Adipose tissue (tissue), 3 donors: ENCODE data around the gene GCDH. TPM values are rescaled to one million over a fixed set of nuclear protein-coding genes. Genes with fewer than 3 reads are reported as not detected.
"Not testable (repeated sequence)": the region's sequence is repeated elsewhere in the genome, so short reads cannot be mapped to it uniquely, and the experiment has no call there.

Source experiments
- H3K27ac ChIP-seq: one replicate; pipeline ENCODE4 v1.5.1; 2013; ENCODE audit warnings: low read depth, low read length
- WGBS, 3 donors: extraction: QIAGEN DNeasy Blood & Tissue Kit; methylation state at CpG; one replicate each; pipeline ENCODE4 v1.1.7; 2013; 5-methylcytosine and 5-hydroxymethylcytosine counted together
- polyA plus RNA-seq, 3 donors: library from polyadenylated mRNA; stranded (reverse); fragments of 200-250 nt; gene quantifications; one replicate each; pipeline ENCODE4 v1.2.3, GENCODE V29; 2013
- donor health status: healthy with polysubstance abuse.
- donor health status: Bipolar disorder and iron deficiency.
- donor health status: healthy.

Gene GCDH
- polyA plus RNA-seq, 3 donors, result 27.2 to 73.8 (median 27.3) TPM

- no peak overlapping the region for H3K27ac ChIP-seq
- WGBS, 3 donors, result 69 to 77% (median 73%) methylated on average over 5 of the region's 5 CpGs
Measured at GRCh38 chr19:12888006-12888603, 2.9 kb upstream of the GCDH start.

GRCh38 chr19:12890299-12890786 lies 617 bp upstream of the GCDH start:
- 29 to 37% (median 33%) methylated on average over 10 of the region's 10 CpGs for WGBS, 3 donors

DNA sequence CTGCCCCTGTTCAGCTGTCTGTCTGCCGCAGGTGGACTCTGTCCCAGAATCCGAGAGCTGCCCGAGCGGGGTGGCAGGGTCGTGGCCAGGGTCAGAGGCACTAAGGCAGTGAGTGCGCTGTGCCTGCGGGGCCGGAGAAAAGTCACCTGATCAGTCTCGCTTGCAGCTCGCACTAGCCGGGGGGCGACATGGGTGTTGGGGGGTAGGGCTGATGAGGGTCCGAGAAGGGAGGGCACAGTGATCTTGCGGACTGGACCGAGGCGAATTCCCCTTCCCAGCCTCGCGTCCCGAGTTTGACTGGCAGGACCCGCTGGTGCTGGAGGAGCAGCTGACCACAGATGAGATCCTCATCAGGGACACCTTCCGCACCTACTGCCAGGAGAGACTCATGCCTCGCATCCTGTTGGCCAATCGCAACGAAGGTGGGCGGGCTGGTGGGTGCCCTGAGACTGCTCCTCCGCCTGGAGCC lies 627 bp downstream of the GCDH start:
- H3K27ac ChIP-seq, result no peak overlapping the region
- WGBS, 3 donors, result 5 to 8% (median 7%) methylated on average over 19 to 26 of the region's 26 CpGs

More at GRCh38 chr19:12890299-12890786, 617 bp upstream of the GCDH start:
- not testable (repeated sequence) for H3K27ac ChIP-seq

- WGBS, 3 donors, result 91 to 96% (median 95%) methylated on average over 5 of the region's 5 CpGs
- H3K27ac ChIP-seq, result no peak overlapping the region
Measured at GRCh38 chr19:12893582-12893981, 2.6 kb downstream of the GCDH start.

GRCh38 chr19:12896460-12896859 lies 5.5 kb downstream of the GCDH start:
- 93 to 97% (median 96%) methylated on average over 14 to 17 of the region's 17 CpGs for WGBS, 3 donors
- H3K27ac ChIP-seq, result no peak overlapping the region

- 88 to 93% (median 93%) methylated on average over 10 of the region's 10 CpGs for WGBS, 3 donors
- H3K27ac ChIP-seq, result no peak overlapping the region
Measured at GRCh38 chr19:12899891-12900518, 9.0 kb downstream of the GCDH start.

DNA sequence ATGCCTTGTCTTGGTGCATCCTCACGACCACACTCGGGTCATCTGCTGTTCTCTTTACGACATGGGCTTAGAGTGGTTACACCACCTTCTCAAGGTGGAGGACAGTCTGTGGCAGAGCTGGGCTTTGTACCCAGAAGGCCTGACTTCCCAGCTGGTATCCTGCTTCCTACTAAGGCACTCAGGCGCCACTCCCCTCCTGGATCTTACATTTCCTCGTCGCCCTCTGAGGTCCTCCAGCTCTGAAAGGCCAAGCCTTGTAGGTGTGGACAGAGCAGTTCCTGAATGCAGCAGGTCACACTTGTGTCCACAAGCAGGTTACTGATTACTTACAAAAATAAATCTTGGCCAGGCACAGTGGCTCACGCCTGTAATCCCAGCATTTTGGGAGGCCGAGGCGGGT lies 16.2 kb downstream of the GCDH start:
- 77 to 89% (median 88%) methylated on average over 9 of the region's 9 CpGs for WGBS, 3 donors
- no peak overlapping the region for H3K27ac ChIP-seq

GRCh38 chr19:12912571-12912970 lies 21.6 kb downstream of the GCDH start:
- no peak overlapping the region for H3K27ac ChIP-seq
- 36 to 51% (median 50%) methylated on average over 4 of the region's 4 CpGs for WGBS, 3 donors

DNA sequence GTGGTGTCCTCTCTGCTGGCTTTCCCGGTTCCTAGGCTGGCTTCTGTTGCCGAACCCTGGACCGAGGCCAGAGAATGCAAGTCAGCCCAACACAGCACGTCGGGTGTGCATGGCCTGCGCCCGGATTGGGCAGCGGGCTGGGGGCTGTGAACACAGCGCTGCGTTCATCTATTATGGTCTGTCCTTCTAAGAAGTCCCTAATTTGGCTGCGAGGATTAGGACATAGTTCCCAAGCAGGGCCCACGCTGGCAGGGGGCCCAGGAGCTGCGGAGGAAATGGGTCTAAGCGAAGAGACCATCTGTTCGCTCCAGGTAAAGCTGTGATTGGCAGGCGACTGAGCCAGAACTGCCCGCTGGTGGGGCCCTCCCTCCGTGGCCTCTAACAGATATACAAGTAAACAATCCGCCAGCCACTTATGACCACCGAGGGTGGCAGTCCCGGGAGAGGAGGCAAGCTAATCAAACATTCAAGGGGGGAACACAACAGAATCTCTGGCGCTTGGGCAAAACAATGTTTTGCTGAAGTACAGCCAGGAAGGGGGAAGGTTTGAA lies 22.1 kb downstream of the GCDH start:
- WGBS, 3 donors, result 3 to 9% (median 6%) methylated on average over 22 of the region's 22 CpGs
- peak overlapping the region; percentile 42 for H3K27ac ChIP-seq

DNA sequence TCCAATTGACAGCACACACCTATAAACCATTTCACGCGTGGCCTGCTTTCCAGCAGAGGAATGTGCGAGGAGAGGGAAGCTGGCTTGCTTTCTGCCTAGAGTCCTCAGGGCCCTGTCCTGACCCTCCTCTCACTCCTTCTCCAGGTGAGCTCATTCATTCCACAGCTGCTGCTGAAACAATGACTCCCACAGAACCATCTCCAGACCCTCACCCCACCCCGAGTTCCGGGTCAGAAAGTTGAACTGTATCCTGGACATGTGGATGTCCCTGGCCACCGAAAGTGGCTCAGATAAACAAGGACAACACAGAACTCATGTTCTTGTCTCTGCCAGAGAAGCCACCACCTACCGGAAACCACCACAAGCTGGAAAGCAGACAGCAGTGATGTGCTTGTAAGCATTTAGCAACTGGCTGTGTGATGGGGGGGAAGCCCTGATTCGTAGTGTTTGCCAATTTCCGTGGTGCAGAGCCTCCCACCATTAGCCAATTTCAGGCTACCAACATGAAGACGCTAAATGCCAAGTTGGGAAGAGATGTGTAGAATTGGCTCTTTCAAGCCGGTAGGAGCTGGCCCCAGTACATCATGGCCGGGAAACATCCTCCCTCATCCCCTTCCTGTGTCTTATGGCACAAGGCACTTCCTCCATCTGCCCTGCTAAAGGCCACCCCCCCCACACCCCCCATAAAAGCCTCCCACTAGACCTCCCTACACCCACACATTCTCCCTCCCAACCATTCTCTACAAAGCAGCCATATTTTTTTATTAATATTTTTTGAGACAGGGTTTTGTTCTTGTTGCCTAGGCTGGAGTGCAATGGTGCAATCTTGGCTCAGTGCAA lies 23.1 kb downstream of the GCDH start:
- 34 to 70% (median 38%) methylated on average over 12 of the region's 12 CpGs for WGBS, 3 donors
- H3K27ac ChIP-seq, result no peak overlapping the region

- H3K27ac ChIP-seq, result not testable (repeated sequence)
- 89 to 97% (median 89%) methylated on average over 4 of the region's 4 CpGs for WGBS, 3 donors
Measured at GRCh38 chr19:12915860-12916259, 24.9 kb downstream of the GCDH start.

DNA sequence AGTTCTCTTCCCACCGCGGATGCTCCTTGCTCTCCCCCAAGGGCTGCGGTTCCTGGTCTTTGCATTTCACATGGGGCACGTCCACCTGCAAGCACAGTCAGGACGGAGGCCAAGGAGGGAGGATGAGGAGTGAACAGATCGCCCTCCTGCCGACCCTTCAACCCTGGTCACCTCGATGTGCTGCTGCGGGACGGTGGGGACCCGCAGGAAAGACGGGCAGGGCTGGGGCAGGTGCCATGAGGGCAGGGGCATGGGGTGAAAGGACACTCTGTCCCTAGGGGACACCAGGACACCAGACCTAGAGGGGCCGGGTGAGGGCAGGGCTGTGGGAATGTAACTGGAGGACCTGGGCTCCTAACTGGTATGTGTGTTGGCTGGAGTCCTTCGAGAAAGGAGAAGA lies 27.3 kb downstream of the GCDH start:
- WGBS, 3 donors, result 92 to 95% (median 95%) methylated on average over 14 of the region's 14 CpGs
- no peak overlapping the region for H3K27ac ChIP-seq

- H3K27ac ChIP-seq, result no peak overlapping the region
- WGBS, 3 donors, result 54 to 65% (median 62%) methylated on average over 3 of the region's 3 CpGs
Measured at GRCh38 chr19:12921047-12921446, 30.1 kb downstream of the GCDH start.

GRCh38 chr19:12922959-12923358 lies 32.0 kb downstream of the GCDH start:
- 91 to 99% (median 94%) methylated on average over 4 of the region's 4 CpGs for WGBS, 3 donors
- H3K27ac ChIP-seq, result no peak overlapping the region

GRCh38 chr19:12924621-12925310 lies 33.8 kb downstream of the GCDH start:
- no peak overlapping the region for H3K27ac ChIP-seq
- WGBS, 3 donors, result 95 to 98% (median 96%) methylated on average over 29 of the region's 29 CpGs

DNA sequence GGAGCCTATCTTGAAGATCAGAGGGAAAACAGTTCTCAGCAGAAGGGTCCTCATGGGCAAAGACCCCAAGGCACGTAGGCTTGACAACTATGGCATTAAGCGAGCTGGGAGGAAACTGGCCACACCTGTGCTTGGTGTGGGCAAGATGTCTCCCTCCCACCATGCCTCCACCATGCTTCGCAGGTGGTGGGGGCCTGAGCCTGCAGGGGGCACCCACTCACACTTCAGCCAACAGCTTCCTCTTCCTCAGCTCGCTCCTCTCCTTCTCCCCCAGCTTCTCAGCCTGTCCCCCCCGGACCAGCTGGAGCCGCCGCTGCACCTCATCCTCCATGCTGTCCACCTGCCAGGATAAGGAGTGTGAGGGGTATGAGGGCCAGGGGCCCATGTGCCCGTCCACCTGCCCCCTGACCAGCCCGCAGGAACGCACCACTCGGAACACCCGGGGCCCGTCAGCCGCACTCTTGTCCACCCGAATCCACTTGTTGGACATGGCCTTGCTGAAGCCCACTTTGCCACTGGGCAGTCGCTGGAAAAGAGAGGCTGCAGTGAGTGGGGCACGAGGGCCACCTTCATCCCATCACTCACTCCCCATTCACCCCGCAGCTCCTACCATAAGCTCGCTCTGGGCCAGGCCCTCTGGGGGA lies 39.2 kb downstream of the GCDH start:
- WGBS, 3 donors, result 87 to 91% (median 88%) methylated on average over 18 to 19 of the region's 19 CpGs

DNA sequence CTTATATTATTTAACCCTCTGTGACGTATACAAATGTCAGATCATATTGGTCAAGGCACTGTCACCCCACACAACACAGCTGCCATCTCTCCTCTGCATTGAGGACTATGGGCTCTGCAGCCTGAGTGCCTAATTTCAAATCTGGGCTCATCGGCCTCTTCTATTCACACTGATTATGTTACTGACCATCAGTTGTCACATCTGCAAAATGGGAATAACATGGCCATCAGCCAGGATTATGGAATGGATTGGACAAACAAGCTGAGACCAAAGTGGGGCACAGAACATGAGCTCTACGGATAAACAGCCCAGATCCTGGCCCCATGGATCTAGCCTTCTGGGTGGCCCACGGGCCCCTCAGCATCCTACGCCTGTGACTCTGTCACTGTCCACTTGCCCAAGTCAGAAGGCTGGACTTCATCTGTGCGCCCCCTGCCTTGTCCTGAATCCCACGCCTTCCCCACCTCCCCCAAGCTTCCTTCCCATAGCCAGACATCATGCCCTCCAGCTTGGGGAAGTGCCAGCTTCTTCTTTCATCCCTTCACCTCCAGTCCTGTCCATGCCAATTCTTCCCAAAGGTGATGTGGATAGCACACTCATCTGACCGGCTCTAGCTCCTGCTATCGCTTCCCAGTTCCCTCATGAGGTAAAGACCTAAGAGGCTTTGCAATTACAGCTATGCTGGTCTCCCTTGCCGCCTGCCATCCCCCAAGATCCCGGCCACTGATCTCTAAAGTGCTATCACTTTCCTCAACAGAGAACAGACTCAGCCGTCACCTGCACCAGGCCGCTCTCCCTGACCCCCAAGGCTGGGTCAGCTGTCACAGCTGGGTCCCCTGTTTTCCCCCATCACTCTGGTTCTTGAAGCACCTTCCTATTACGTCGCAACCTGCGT lies 41.7 kb downstream of the GCDH start:
- no peak overlapping the region for H3K27ac ChIP-seq
- WGBS, 3 donors, result 24 to 28% (median 25%) methylated on average over 16 of the region's 16 CpGs

More for the DNA sequence above, 39.2 kb downstream of the GCDH start:
- H3K27ac ChIP-seq, result no peak overlapping the region
